ENCODE data around the gene PNPLA8. TPM values are rescaled to one million over a fixed set of nuclear protein-coding genes. Genes with fewer than 3 reads are reported as not detected.

PNPLA8 gene, protein sequence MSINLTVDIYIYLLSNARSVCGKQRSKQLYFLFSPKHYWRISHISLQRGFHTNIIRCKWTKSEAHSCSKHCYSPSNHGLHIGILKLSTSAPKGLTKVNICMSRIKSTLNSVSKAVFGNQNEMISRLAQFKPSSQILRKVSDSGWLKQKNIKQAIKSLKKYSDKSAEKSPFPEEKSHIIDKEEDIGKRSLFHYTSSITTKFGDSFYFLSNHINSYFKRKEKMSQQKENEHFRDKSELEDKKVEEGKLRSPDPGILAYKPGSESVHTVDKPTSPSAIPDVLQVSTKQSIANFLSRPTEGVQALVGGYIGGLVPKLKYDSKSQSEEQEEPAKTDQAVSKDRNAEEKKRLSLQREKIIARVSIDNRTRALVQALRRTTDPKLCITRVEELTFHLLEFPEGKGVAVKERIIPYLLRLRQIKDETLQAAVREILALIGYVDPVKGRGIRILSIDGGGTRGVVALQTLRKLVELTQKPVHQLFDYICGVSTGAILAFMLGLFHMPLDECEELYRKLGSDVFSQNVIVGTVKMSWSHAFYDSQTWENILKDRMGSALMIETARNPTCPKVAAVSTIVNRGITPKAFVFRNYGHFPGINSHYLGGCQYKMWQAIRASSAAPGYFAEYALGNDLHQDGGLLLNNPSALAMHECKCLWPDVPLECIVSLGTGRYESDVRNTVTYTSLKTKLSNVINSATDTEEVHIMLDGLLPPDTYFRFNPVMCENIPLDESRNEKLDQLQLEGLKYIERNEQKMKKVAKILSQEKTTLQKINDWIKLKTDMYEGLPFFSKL
- 10 to 100 TPM in 2 of 4 donors, 1 to 10 TPM in 2; 4.8 to 41.9 (median 18.5) TPM for total RNA-seq

DNA sequence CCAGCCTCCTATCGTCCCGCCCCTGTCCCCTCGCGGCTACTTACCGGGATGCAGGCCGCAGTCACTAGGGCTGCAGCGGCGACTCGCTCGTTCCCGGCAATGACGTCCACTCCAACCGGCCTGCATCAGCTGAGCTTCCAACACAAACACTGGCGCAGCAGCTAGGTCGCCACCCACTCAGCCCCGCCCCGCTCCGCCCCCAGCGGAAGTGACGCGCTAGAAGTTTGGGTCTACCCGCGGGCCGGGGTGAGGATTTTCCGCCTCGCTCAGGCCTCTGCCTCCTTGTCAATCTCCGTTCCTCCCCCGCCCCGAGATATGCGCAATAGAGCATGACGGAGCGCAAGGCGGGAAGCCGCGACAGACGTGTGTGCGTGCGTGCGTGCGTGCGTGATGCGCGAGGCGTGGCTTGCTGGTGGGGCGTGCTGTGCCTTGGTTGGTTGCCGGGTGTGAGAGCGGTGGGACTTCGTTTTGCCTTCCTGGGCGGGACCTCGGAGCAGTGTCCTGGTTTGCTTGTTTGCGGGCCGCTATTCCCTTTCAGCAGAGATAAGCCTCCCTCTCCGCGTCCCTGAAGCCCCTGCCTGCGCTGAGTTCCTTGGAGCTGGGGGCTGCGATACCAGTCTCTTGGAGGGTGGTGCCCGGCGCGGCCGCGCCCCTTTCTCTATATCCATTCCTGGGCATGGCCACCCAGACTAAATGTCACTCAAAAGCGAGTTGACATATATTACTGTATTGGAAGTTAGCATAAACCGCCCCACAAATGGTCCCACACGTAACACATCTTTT lies at the start of gene PNPLA8:
TSS of gene PNPLA8 (minus strand) at position 151 of the 783 bp plus-strand sequence. CDS start 10,644 bp downstream, outside the sequence.
- TF ChIP-seq POLR2AphosphoS5 (IDR thresholded peaks at IDR 0.05), result peak; percentile 96 to 97 (median 97)
- TF ChIP-seq EP300 (IDR thresholded peaks at IDR 0.05; ENCODE audit: low read depth), result peak; percentile 91
- TF ChIP-seq, protein P1, sequence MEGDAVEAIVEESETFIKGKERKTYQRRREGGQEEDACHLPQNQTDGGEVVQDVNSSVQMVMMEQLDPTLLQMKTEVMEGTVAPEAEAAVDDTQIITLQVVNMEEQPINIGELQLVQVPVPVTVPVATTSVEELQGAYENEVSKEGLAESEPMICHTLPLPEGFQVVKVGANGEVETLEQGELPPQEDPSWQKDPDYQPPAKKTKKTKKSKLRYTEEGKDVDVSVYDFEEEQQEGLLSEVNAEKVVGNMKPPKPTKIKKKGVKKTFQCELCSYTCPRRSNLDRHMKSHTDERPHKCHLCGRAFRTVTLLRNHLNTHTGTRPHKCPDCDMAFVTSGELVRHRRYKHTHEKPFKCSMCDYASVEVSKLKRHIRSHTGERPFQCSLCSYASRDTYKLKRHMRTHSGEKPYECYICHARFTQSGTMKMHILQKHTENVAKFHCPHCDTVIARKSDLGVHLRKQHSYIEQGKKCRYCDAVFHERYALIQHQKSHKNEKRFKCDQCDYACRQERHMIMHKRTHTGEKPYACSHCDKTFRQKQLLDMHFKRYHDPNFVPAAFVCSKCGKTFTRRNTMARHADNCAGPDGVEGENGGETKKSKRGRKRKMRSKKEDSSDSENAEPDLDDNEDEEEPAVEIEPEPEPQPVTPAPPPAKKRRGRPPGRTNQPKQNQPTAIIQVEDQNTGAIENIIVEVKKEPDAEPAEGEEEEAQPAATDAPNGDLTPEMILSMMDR (IDR thresholded peaks at IDR 0.05), result no peak
- peak; percentile 98 for TF ChIP-seq POLR2A (IDR thresholded peaks at IDR 0.05)
- peak; percentile 100 for DNase-seq
- Histone ChIP-seq H3K4me1 (peaks cover 14 to 40% (median 20%) of the 10 kb centered on the region in 4 donors), H3K9me3 (no peaks in the 10 kb centered on the region), H3K4me3 (peak within 1 kb of the TSS; percentile 58 to 95 (median 78)), H3K27ac (peak within 1 kb of the TSS; percentile 97 to 100 (median 99)), H3K36me3 (no peaks in the 10 kb centered on the region), H3K27me3 (no peaks in the 10 kb centered on the region)
- WGBS, 2 donors (ENCODE audit: low coverage in 1 of 2), result 1% methylated on average over 39 of the region's 64 CpGs; no CpG with 5 or more reads in 1 of the 2 donors
- intact Hi-C loops (cut with DNase I; ENCODE audit: low total_unique reads), result loop anchor here (5.0 kb wide), 1 partner anchor 41 kb away; the partner anchor contains the start of genes DNAJB9 and THAP5
- in situ Hi-C loops (cut with MboI; ENCODE audit: low pct_ligation_motif_present in 1 of 4, low pct_unique_long_range_greater_than_20kb in 1 of 4, low sequenced_read_pairs in 3 of 4), result loop anchor here in 1 of 4 donors (10.0 kb wide), 1 partner anchor 49 kb away; no protein-coding TSS in a partner anchor

DNA sequence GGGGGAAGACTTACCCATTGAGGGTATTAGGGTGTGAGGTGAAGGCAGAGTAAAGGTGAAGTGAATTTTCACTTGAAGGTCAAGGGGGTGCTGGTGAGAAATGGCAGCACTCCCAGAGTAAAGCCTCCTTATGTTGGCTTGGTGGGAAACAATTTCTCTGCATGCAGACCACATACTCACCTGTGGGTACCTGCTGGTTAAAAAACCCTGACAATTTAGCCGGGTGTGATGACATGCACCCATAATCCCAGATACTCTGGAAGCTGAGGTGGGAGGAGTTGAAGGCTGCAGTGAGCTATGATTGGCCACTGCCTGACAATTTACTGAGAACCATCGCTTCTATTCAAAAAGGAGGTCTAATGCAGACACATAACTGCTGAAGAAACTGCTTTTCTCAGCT lies 49.2 kb upstream of the PNPLA8 start:
- no peak for DNase-seq
- no peaks in the 10 kb centered on the region for H3K9me3 ChIP-seq
- peaks cover 0 to 19% (median 0%) of the 10 kb centered on the region in 4 donors for H3K36me3 ChIP-seq
- intact Hi-C loops (cut with DNase I; ENCODE audit: low total_unique reads), result no loop called here
- H3K4me3 ChIP-seq, result no peak overlapping the region
- peaks cover 3 to 20% (median 12%) of the 10 kb centered on the region in 4 donors for H3K4me1 ChIP-seq
- in situ Hi-C loops (cut with MboI; ENCODE audit: low pct_ligation_motif_present in 1 of 4, low pct_unique_long_range_greater_than_20kb in 1 of 4, low sequenced_read_pairs in 3 of 4), result loop anchor here in 1 of 4 donors (10.0 kb wide), 1 partner anchor 50 kb away; the partner anchor contains the start of gene PNPLA8
- TF ChIP-seq, protein P1 (IDR thresholded peaks at IDR 0.05), result no peak
- TF ChIP-seq EP300 (IDR thresholded peaks at IDR 0.05; ENCODE audit: low read depth), result no peak
- TF ChIP-seq POLR2A (IDR thresholded peaks at IDR 0.05), result no peak
- no peak for TF ChIP-seq POLR2AphosphoS5 (IDR thresholded peaks at IDR 0.05)
- H3K27me3 ChIP-seq, result no peaks in the 10 kb centered on the region
- WGBS, 2 donors (ENCODE audit: low coverage in 1 of 2), result 98% methylated on average over 2 of the region's 2 CpGs; no CpG with 5 or more reads in 1 of the 2 donors
- no peak overlapping the region for H3K27ac ChIP-seq

DNA sequence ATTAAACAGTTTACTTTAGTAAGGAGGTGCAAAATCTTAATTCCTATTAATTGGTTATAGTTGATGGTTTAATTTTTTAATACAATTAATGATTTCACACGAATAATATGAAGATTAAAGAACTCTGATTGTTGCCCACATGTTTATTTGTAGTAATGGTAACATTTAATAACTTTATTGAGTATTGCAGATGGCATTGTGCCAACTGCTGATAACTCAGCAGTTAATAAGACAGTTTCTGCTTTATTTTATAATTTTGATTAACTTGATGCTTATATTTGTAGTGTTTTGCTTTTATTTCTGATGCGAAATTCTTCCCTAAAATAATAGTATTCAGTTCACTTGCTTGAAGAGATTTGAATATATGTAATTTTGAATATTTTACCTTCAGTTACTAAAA lies 46.5 kb upstream of the PNPLA8 start:
- Histone ChIP-seq H3K27me3 (no peaks in the 10 kb centered on the region), H3K36me3 (peaks cover 0 to 10% (median 0%) of the 10 kb centered on the region in 4 donors), H3K9me3 (no peaks in the 10 kb centered on the region), H3K4me3 (no peak overlapping the region), H3K4me1 (peaks cover 6 to 35% (median 25%) of the 10 kb centered on the region in 4 donors), H3K27ac (no peak overlapping the region)
- TF ChIP-seq EP300 (IDR thresholded peaks at IDR 0.05; ENCODE audit: low read depth), result no peak
- TF ChIP-seq, protein P1 (IDR thresholded peaks at IDR 0.05), result no peak
- no peak for TF ChIP-seq POLR2A (IDR thresholded peaks at IDR 0.05)
- no peak for TF ChIP-seq POLR2AphosphoS5 (IDR thresholded peaks at IDR 0.05)
- intact Hi-C loops (cut with DNase I; ENCODE audit: low total_unique reads) (no loop called here), in situ Hi-C loops (cut with MboI; ENCODE audit: low pct_ligation_motif_present in 1 of 4, low pct_unique_long_range_greater_than_20kb in 1 of 4, low sequenced_read_pairs in 3 of 4) (loop anchor here in 1 of 4 donors (10.0 kb wide), 1 partner anchor 48 kb away; the partner anchor contains the start of gene PNPLA8)
- DNase-seq, result no peak
- 95 to 97% methylated on average over 2 of the region's 2 CpGs for whole genome bisulfite sequencing, 2 donors (ENCODE audit: low coverage in 1 of 2)

Data from transverse colon (tissue), 4 donors.